K562 (cell line): ENCODE measurements around the gene ZNF45. TPM values are rescaled to one million over a fixed set of nuclear protein-coding genes. Genes with fewer than 3 reads are reported as not detected.

Experiments
- ATAC-seq: fragments of 200-7000 bp; cut with Tn5 transposase; 3 replicates; pipeline ENCODE4 v1.9.1; 2020; ENCODE audit warnings: moderate library complexity
- BruUV-seq: library from RNA; stranded (reverse); fragments of 400-500 nt; replicated peaks from 2 replicates; lab custom pipeline; 2021; lab: Mats Ljungman, UMichigan
- CTCF ChIA-PET: fragments of 300-600 bp; formaldehyde crosslinking; extraction: SDS; loops from one replicate; lab custom pipeline; 2021; ENCODE audit warnings: low intra/inter-chr PET ratio; lab: Yijun Ruan, JAX
- POLR2A ChIA-PET: fragments of 300-600, 350-650 bp; sonication (Branson Sonifier 250); formaldehyde crosslinking; extraction: SDS; loops from one replicate; lab custom pipeline; 2021; ENCODE audit warnings: antibody characterized with exemption, inconsistent platforms; lab: Yijun Ruan, JAX
- DNase-seq, 4 experiments: peaks; one replicate each; pipeline versions ENCODE4 v3.0.0 to v3.0.0-alpha.2; 2011 to 2018; ENCODE audit warnings: low spot score in 3 of 4, mixed read lengths in 3 of 4; ENCODE audit errors: extremely low read depth in 1 of 4
- FAIRE-seq: peaks from 2 replicates; lab custom pipeline; 2011; peaks lifted over from hg19 to GRCh38; lab: Jason Lieb, UNC
- H2AFZ ChIP-seq: 2 replicates; pipeline ENCODE4 v1.6.0; 2011; ENCODE audit warnings: low read depth, low read length, control low read depth, inconsistent platforms
- H3K27ac ChIP-seq: fragments of 200-600 bp; 3 replicates; pipeline ENCODE4 v1.8.0; 2011; ENCODE audit warnings: low read depth, mild to moderate bottlenecking, control low read depth, inconsistent platforms, low read length, moderate library complexity, mixed read lengths; ENCODE audit errors: extremely low read depth
- H3K27me3 ChIP-seq, 2 experiments: fragments of 300-600 bp in 1 of 2; 2 replicates in 1 of 2; 3 replicates in 1 of 2; pipeline versions ENCODE4 v1.6.0 to v1.8.0; 2011; ENCODE audit warnings: inconsistent platforms in 2 of 2, low read length in 2 of 2, mild to moderate bottlenecking in 1 of 2, mixed read lengths in 1 of 2, moderate library complexity in 1 of 2; ENCODE audit not compliant: control insufficient read depth in 2 of 2, insufficient read depth in 2 of 2
- H3K36me3 ChIP-seq: fragments of 300-600 bp; 3 replicates; pipeline ENCODE4 v1.8.0; 2011; ENCODE audit warnings: mild to moderate bottlenecking, low read length, inconsistent platforms; ENCODE audit not compliant: control insufficient read depth, insufficient read depth
- H3K4me1 ChIP-seq, 2 experiments: fragments of 200-600 bp in 1 of 2; replicated peaks in 1 of 2; 2 replicates in 1 of 2; 3 replicates in 1 of 2; pipeline versions ENCODE4 v1.5.1 to v1.8.0; 2011; ENCODE audit warnings: inconsistent platforms in 2 of 2, low read length in 2 of 2, mild to moderate bottlenecking in 1 of 2, mixed read lengths in 1 of 2, moderate library complexity in 1 of 2; ENCODE audit not compliant: control insufficient read depth in 2 of 2, insufficient read depth in 2 of 2
- H3K4me2 ChIP-seq: 2 replicates; pipeline ENCODE4 v1.6.1; 2011; ENCODE audit warnings: low read length, control low read depth, inconsistent platforms, mixed read lengths; ENCODE audit not compliant: insufficient read depth
- H3K4me3 ChIP-seq: fragments of 200-600 bp; sonication (generic), shearing (Covaris generic); 2 replicates; pipeline ENCODE4 v1.5.1; 2016; ENCODE audit warnings: control low read depth, inconsistent platforms
- H3K79me2 ChIP-seq: fragments of 200-600 bp; 3 replicates; pipeline ENCODE4 v1.8.0; 2011; ENCODE audit warnings: low read length, inconsistent platforms; ENCODE audit not compliant: control insufficient read depth, insufficient read depth
- H3K9ac ChIP-seq, 2 experiments: 2 replicates each; pipeline versions ENCODE4 v1.6.0 to v1.6.1; 2011; ENCODE audit warnings: low read depth in 2 of 2, low read length in 2 of 2, control low read depth in 1 of 2, inconsistent platforms in 1 of 2, mild to moderate bottlenecking in 1 of 2, mixed read lengths in 1 of 2; ENCODE audit not compliant: insufficient read depth in 1 of 2
- H3K9me1 ChIP-seq: one replicate; pipeline ENCODE4 v1.6.0; 2011; ENCODE audit warnings: inconsistent platforms, mild to moderate bottlenecking, low read length, moderate library complexity; ENCODE audit not compliant: control insufficient read depth, insufficient read depth
- H3K9me3 ChIP-seq: replicated peaks from 2 replicates; pipeline ENCODE4 v1.5.1; 2011; ENCODE audit warnings: low read depth, low read length, inconsistent platforms; ENCODE audit not compliant: control insufficient read depth, insufficient read depth
- H4K20me1 ChIP-seq: replicated peaks from 2 replicates; pipeline ENCODE4 v1.6.1; 2011; ENCODE audit warnings: low read length, inconsistent platforms, mixed read lengths; ENCODE audit not compliant: control insufficient read depth, insufficient read depth
- CHCHD3 ChIP-seq: fragments of 250-450 bp; sonication (Bioruptor Pico); IDR thresholded peaks from 2 replicates; pipeline ENCODE4 v2.1.2; 2022; ENCODE audit warnings: mild to moderate bottlenecking
- CTBP1 ChIP-seq: fragments of 450-650 bp; IDR thresholded peaks from 2 replicates; pipeline ENCODE4 v1.6.1; 2016; ENCODE audit warnings: borderline replicate concordance
- DNMT1 ChIP-seq: fragments of 450-650 bp; IDR thresholded peaks from 2 replicates; pipeline ENCODE4 v1.6.1; 2016; ENCODE audit warnings: antibody characterized with exemption, mild to moderate bottlenecking
- GABPB2 ChIP-seq: fragments of 250-450 bp; sonication (Bioruptor Pico); conservative IDR thresholded peaks from 2 replicates; pipeline ENCODE4 v1.5.1; 2021; ENCODE audit warnings: mild to moderate bottlenecking
- NFATC3 ChIP-seq: fragments of 450-650 bp; IDR thresholded peaks from 2 replicates; pipeline ENCODE4 v1.6.1; 2017; ENCODE audit warnings: mild to moderate bottlenecking
- RFX1 ChIP-seq: fragments of 450-650 bp; IDR thresholded peaks from 2 replicates; pipeline ENCODE4 v1.6.1; 2016; ENCODE audit warnings: mild to moderate bottlenecking, moderate library complexity
- SP1 ChIP-seq: sonication (generic); formaldehyde crosslinking; IDR thresholded peaks from 2 replicates; pipeline ENCODE4 v1.8.1; 2022; ENCODE audit warnings: mild to moderate bottlenecking, missing genetic modification reagents
- TCF7 ChIP-seq: sonication (generic); IDR thresholded peaks from 2 replicates; pipeline ENCODE4 v1.6.1; 2016; ENCODE audit warnings: antibody characterized with exemption, borderline replicate concordance
- TRIM25 ChIP-seq: fragments of 450-650 bp; IDR thresholded peaks from 2 replicates; pipeline ENCODE4 v1.7.0; 2016; ENCODE audit warnings: borderline replicate concordance
- ZBTB9 ChIP-seq: fragments of 450-650 bp; formaldehyde crosslinking; IDR thresholded peaks from 2 replicates; pipeline ENCODE4 v1.4.0; 2020; ENCODE audit warnings: mild to moderate bottlenecking, moderate library complexity
- ZNF318 ChIP-seq, 2 experiments: fragments of 450-650 bp; IDR thresholded peaks; 2 replicates each; pipeline ENCODE4 v1.6.1; 2016; ENCODE audit warnings: mild to moderate bottlenecking in 2 of 2, borderline replicate concordance in 1 of 2, low read depth in 1 of 2, moderate library complexity in 1 of 2
- ZNF507 ChIP-seq: conservative IDR thresholded peaks from 2 replicates; pipeline ENCODE4 v1.6.1; 2017; ENCODE audit warnings: missing genetic modification characterization, missing compliant biosample characterization
- WGBS: fragments of 100-300 bp; shearing (Covaris generic); methylation state at CpG from one replicate; pipeline ENCODE4 v1.1.6; 2016; ENCODE audit warnings: low coverage, mixed read lengths; ENCODE audit not compliant: insufficient coverage; ENCODE audit errors: missing lambda C conversion rate; 5-methylcytosine and 5-hydroxymethylcytosine counted together
- in situ Hi-C: fragments of 300-500 bp; cut with MboI; formaldehyde crosslinking; loops from 4 replicates; pipeline ENCODE4 v1.15.0; 2018; ENCODE audit warnings: inconsistent platforms, mixed read lengths
- intact Hi-C: fragments of 100-400 bp; cut with micrococcal nuclease; formaldehyde crosslinking; loops from 2 replicates; pipeline ENCODE4 v1.14.2; 2022
- polyA plus RNA-seq, 8 experiments: library from polyadenylated mRNA; depleted of rRNA in 4 of 8; stranded (reverse) in 5 of 8; unstranded in 3 of 8; fragments of >200 nt; fragmentation: Nextera tagmentation in 2 of 8; fragmentation: Illumina TruSeq in 1 of 8; extraction: Ambion mirVana in 2 of 8; extraction: Trizol in 1 of 8; gene quantifications; 2 replicates each; pipeline versions ENCODE4 v1.2.1 to v1.2.3, GENCODE V29; 2011 to 2014; ENCODE audit warnings: inconsistent platforms in 1 of 8, missing spikeins in 1 of 8
- total RNA-seq, 7 experiments: library from RNA; depleted of rRNA in 6 of 7; stranded (reverse); fragments of >200 nt in 6 of 7; fragmentation: Illumina TruSeq in 2 of 7; extraction: Trizol in 2 of 7; gene quantifications; 2 replicates each; pipeline versions ENCODE4 v1.2.1 to v1.2.3, GENCODE V29; 2011 to 2021; ENCODE audit warnings: low replicate concordance in 1 of 7

Gene ZNF45
- total and polyA plus RNA-seq, 9 of the 15 experiments (the other 6 are each of a cell fraction or from before 2014, with no cell fraction given), result 2.6 to 10.6 (median 9.4) TPM

GRCh38 chr19:43936188-43936587, 1.1 kb upstream of the ZNF45 start:
- in situ Hi-C loops (no loop called here), intact Hi-C loops (no loop called here)
- no peak overlapping the region for H3K4me3 ChIP-seq
- ChIA-PET POLR2A (interaction anchor here (2.9 kb wide), 1 partner anchor 15 kb away, joined by 16 read pairs; the partner anchor contains the start of gene ZNF221), CTCF (no interaction called here)
- H3K27ac ChIP-seq, result no peak overlapping the region
- no peak for ATAC-seq
- H3K36me3 ChIP-seq, result peaks cover 15% of the 10 kb centered on the region; the same call in 1 of the 3 replicates
- H3K9me3 ChIP-seq, result peaks cover 4% of the 10 kb centered on the region; the same call in 1 of the 2 replicates
- no peaks in the 10 kb centered on the region for H4K20me1 ChIP-seq
- H3K4me2 ChIP-seq, result peak overlapping the region; percentile 12; the same call in 1 of the 2 replicates
- peak overlapping the region; percentile 100; the same call in 1 of the 2 replicates for H2AFZ ChIP-seq
- peak; percentile 22 to 24 (median 22) for DNase-seq
- H3K27me3 ChIP-seq, result no peaks in the 10 kb centered on the region
- peaks cover 8% of the 10 kb centered on the region; the same call in 1 of the 3 replicates for H3K79me2 ChIP-seq
- H3K9ac ChIP-seq, result no peak overlapping the region
- WGBS, result 18% methylated on average over 5 of the region's 5 CpGs
- FAIRE-seq, result no peak
- H3K4me1 ChIP-seq, result peaks cover 0 to 3% of the 10 kb centered on the region in 2 experiments; a peak in 2 of 5 replicates
- BruUV-seq, result no TSS peak
- no peaks in the 10 kb centered on the region for H3K9me1 ChIP-seq
- TF ChIP-seq ZBTB9 (no peak), DNMT1 (no peak), ZNF318 (IDR thresholded peaks at IDR 0.05; ENCODE audit: borderline replicate concordance in 1 of 2, low read depth in 1 of 2) (no peak), SP1 (CRISPR knock-in tag) (no peak), GABPB2 (CRISPR knock-in tag) (no peak), NFATC3 (no peak), RFX1 (peak; percentile 56), CHCHD3 (no peak), ZNF507 (tag) (no peak), TCF7 (no peak), CTBP1 (peak; percentile 24; the same call in 1 of the 2 replicates), TRIM25 (no peak)
